Ishikawa (cell line): Measurements from ENCODE around the gene FOXF1.

Experiments
- CEBPB ChIP-seq: IDR thresholded peaks from 2 replicates; pipeline ENCODE4 v1.6.1; 2012
- CREB1 ChIP-seq: IDR thresholded peaks from 2 replicates; pipeline ENCODE4 v1.6.1; 2012; ENCODE audit warnings: low read depth
- EGR1 ChIP-seq: IDR thresholded peaks from 2 replicates; pipeline ENCODE4 v1.6.1; 2012
- EP300 ChIP-seq: IDR thresholded peaks from 2 replicates; pipeline ENCODE4 v1.6.1; 2012; ENCODE audit warnings: borderline replicate concordance
- FOXM1 ChIP-seq: IDR thresholded peaks from 2 replicates; pipeline ENCODE4 v1.6.1; 2012; ENCODE audit warnings: low read depth, borderline replicate concordance
- NFIC ChIP-seq: IDR thresholded peaks from 2 replicates; pipeline ENCODE4 v1.6.1; 2012
- RAD21 ChIP-seq: IDR thresholded peaks from 2 replicates; pipeline ENCODE4 v1.6.1; 2012; ENCODE audit warnings: low read depth
- REST ChIP-seq: IDR thresholded peaks from 2 replicates; pipeline ENCODE4 v1.6.1; 2012; ENCODE audit warnings: low read depth, mild to moderate bottlenecking
- TAF1 ChIP-seq: IDR thresholded peaks from 2 replicates; pipeline ENCODE4 v1.6.1; 2012; ENCODE audit warnings: low read depth, mild to moderate bottlenecking
- TCF12 ChIP-seq: IDR thresholded peaks from 2 replicates; pipeline ENCODE4 v1.6.1; 2012; ENCODE audit warnings: low read depth
- TEAD4 ChIP-seq: IDR thresholded peaks from 2 replicates; pipeline ENCODE4 v1.6.1; 2012
- USF1 ChIP-seq: IDR thresholded peaks from 2 replicates; pipeline ENCODE4 v1.6.1; 2012
- YY1 ChIP-seq: IDR thresholded peaks from 2 replicates; pipeline ENCODE4 v1.6.1; 2012; ENCODE audit warnings: low read depth
- ZBTB7A ChIP-seq: IDR thresholded peaks from 2 replicates; pipeline ENCODE4 v1.6.1; 2012; ENCODE audit warnings: low read depth

Gene FOXF1

GRCh38 chr16:86521236-86522197, 11.2 kb downstream of the FOXF1 start:
- TF ChIP-seq FOXM1 (no peak), USF1 (no peak), RAD21 (no peak), TAF1 (no peak), ZBTB7A (no peak), CREB1 (no peak), TEAD4 (no peak), EP300 (no peak), REST (no peak), EGR1 (no peak), NFIC (no peak), YY1 (no peak)

- TF ChIP-seq FOXM1 = no peak
- no peak for TF ChIP-seq REST
- TF ChIP-seq CEBPB = no peak
- TF ChIP-seq ZBTB7A = no peak
- TF ChIP-seq CREB1 = no peak
Measured at GRCh38 chr16:86522634-86523033, 12.3 kb downstream of the FOXF1 start.

- TF ChIP-seq EP300 (no peak), CEBPB (no peak), REST (no peak), ZBTB7A (no peak), NFIC (no peak), YY1 (no peak), TEAD4 (no peak), EGR1 (no peak)
Measured at GRCh38 chr16:86523166-86523740, 12.9 kb downstream of the FOXF1 start.

- TF ChIP-seq FOXM1 (no peak), YY1 (no peak), REST (no peak), TCF12 (no peak), NFIC (no peak)
Measured at GRCh38 chr16:86524029-86524428, 13.7 kb downstream of the FOXF1 start.
